Stimulated activated CD4-positive, alpha-beta T cell treated with anti-CD3 and anti-CD28 coated beads, Interleukin-4, amount 100 ng/mL, for 48 hours (primary cell): Measurements from ENCODE around the gene KHK.
A peak's percentile ranks its signal among the peaks of the same experiment; 100 is the strongest.

ENCODE experiments used
- DNase-seq, 2 donors: peaks; one replicate each; pipeline ENCODE4 v3.0.0-alpha.2; 2020; ENCODE audit warnings: low read depth in 2 of 2

The KHK gene

GRCh38 chr2:27081984-27082772 lies 4.4 kb upstream of the KHK start:
- no peak for DNase-seq

GRCh38 chr2:27082773-27083409 lies 3.7 kb upstream of the KHK start:
- no peak for DNase-seq

- no peak for DNase-seq
Measured at GRCh38 chr2:27083410-27084296, 2.9 kb upstream of the KHK start.

GRCh38 chr2:27084297-27085061 lies 2.1 kb upstream of the KHK start:
- DNase-seq, result no peak

GRCh38 chr2:27085062-27085672 lies 1.4 kb upstream of the KHK start:
- DNase-seq, result no peak

- peak; percentile 24 to 30 for DNase-seq
Measured at GRCh38 chr2:27085673-27086089, 891 bp upstream of the KHK start.

GRCh38 chr2:27086090-27086723 lies 365 bp upstream of the KHK start:
- DNase-seq, result peak; percentile 93 to 97

- no peak for DNase-seq
Measured at GRCh38 chr2:27087823-27088410, 1.3 kb downstream of the KHK start.

- no peak for DNase-seq
Measured at GRCh38 chr2:27088634-27089033, 2.1 kb downstream of the KHK start.

GRCh38 chr2:27089111-27089954 lies 2.8 kb downstream of the KHK start:
- no peak for DNase-seq

- DNase-seq, result no peak
Measured at GRCh38 chr2:27091746-27092695, 5.4 kb downstream of the KHK start.

GRCh38 chr2:27092696-27093429 lies 6.3 kb downstream of the KHK start:
- DNase-seq, result no peak

GRCh38 chr2:27093430-27094352 lies 7.1 kb downstream of the KHK start:
- no peak for DNase-seq

GRCh38 chr2:27094353-27094984 lies 7.9 kb downstream of the KHK start:
- no peak for DNase-seq

- DNase-seq, result no peak
Measured at GRCh38 chr2:27095427-27095744, 8.8 kb downstream of the KHK start.
